Endothelial cell (in vitro differentiated cells): ENCODE data around the gene C4orf54. TPM values are rescaled to one million over a fixed set of nuclear protein-coding genes. Genes with fewer than 3 reads are reported as not detected.

Experiments used
- DNase-seq: peaks from one replicate; pipeline ENCODE4 v3.0.0; 2021; ENCODE audit warnings: low spot score
- H3K27ac Mint-ChIP-seq: one replicate; pipeline ENCODE4 v1.8.0; 2021; ENCODE audit warnings: mixed read lengths, inconsistent platforms; ENCODE audit not compliant: unreplicated experiment
- H3K27me3 Mint-ChIP-seq: one replicate; pipeline ENCODE4 v1.8.0; 2021; ENCODE audit warnings: mild to moderate bottlenecking, moderate library complexity, mixed read lengths, inconsistent platforms; ENCODE audit not compliant: unreplicated experiment
- H3K36me3 Mint-ChIP-seq: one replicate; pipeline ENCODE4 v1.8.0; 2021; ENCODE audit warnings: mild to moderate bottlenecking, low read depth, mixed read lengths, inconsistent platforms; ENCODE audit not compliant: unreplicated experiment
- H3K4me1 Mint-ChIP-seq: one replicate; pipeline ENCODE4 v1.8.0; 2021; ENCODE audit warnings: mild to moderate bottlenecking, mixed read lengths, inconsistent platforms; ENCODE audit not compliant: unreplicated experiment
- H3K4me3 Mint-ChIP-seq: one replicate; pipeline ENCODE4 v1.8.0; 2021; ENCODE audit warnings: mild to moderate bottlenecking, mixed read lengths, inconsistent platforms; ENCODE audit not compliant: unreplicated experiment
- H3K9me3 Mint-ChIP-seq: one replicate; pipeline ENCODE4 v1.8.0; 2021; ENCODE audit warnings: mixed read lengths, inconsistent platforms; ENCODE audit not compliant: unreplicated experiment
- total RNA-seq: library from RNA; stranded (reverse); fragmentation: NEBNext Ultra II Directional; extraction: Animal tissue kit (Norgen Biotek cat#: 25700); gene quantifications from one replicate; pipeline ENCODE4 v1.2.1, GENCODE V29; 2021; ENCODE audit not compliant: unreplicated experiment
- TF ChIP-seq, protein P1 (sequence below): fragments of 200-600 bp; sonication (generic); IDR thresholded peaks from one replicate; pipeline ENCODE4 v1.5.0; 2021; ENCODE audit warnings: antibody characterized with exemption; ENCODE audit not compliant: unreplicated experiment

C4orf54 gene
- total RNA-seq, 1 donor from 2014 or later: not detected

GRCh38 chr4:99612281-99612680 is 45.3 kb downstream of the C4orf54 start:
- no peak for DNase-seq
- Mint-ChIP-seq H3K4me3 (no peak overlapping the region), H3K9me3 (no peaks in the 10 kb centered on the region), H3K4me1 (no peaks in the 10 kb centered on the region), H3K27ac (no peak overlapping the region), H3K36me3 (no peaks in the 10 kb centered on the region), H3K27me3 (no peaks in the 10 kb centered on the region)
- TF ChIP-seq, protein P1, sequence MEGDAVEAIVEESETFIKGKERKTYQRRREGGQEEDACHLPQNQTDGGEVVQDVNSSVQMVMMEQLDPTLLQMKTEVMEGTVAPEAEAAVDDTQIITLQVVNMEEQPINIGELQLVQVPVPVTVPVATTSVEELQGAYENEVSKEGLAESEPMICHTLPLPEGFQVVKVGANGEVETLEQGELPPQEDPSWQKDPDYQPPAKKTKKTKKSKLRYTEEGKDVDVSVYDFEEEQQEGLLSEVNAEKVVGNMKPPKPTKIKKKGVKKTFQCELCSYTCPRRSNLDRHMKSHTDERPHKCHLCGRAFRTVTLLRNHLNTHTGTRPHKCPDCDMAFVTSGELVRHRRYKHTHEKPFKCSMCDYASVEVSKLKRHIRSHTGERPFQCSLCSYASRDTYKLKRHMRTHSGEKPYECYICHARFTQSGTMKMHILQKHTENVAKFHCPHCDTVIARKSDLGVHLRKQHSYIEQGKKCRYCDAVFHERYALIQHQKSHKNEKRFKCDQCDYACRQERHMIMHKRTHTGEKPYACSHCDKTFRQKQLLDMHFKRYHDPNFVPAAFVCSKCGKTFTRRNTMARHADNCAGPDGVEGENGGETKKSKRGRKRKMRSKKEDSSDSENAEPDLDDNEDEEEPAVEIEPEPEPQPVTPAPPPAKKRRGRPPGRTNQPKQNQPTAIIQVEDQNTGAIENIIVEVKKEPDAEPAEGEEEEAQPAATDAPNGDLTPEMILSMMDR: no peak

DNA sequence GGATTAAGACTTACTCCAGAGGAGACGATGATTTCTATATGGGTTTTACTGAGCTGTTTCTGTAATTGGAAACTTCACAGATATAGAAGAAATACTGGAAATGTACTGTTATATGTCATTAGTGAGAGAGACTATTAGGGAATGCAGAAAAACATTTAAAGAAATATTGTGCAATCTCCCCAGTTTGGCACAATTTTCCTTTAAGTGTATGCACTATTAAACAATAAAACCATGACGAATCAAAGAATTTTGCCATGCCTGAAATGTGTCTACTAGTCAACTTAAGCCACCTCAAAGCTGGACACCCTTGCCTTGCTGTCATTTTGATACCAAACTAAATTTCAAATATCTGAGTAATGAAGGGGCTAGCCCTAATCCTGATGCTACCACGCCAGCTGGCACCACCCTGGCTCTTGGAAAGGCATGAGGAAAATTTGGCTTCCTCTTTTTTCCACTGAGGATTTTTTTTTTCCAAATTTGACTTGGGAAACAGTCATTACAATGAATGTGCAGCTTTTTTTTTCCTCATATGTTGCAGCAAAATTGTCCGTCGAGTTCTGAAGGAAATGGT is 46.9 kb downstream of the C4orf54 start:
- Mint-ChIP-seq H3K4me1 (no peaks in the 10 kb centered on the region), H3K4me3 (no peak overlapping the region), H3K36me3 (no peaks in the 10 kb centered on the region), H3K9me3 (no peaks in the 10 kb centered on the region), H3K27me3 (no peaks in the 10 kb centered on the region), H3K27ac (no peak overlapping the region)
- DNase-seq: no peak
- TF ChIP-seq, protein P1: no peak

GRCh38 chr4:99608417-99608816 is 49.2 kb downstream of the C4orf54 start:
- H3K36me3 Mint-ChIP-seq: no peaks in the 10 kb centered on the region
- TF ChIP-seq, protein P1: no peak
- DNase-seq: no peak
- H3K9me3 Mint-ChIP-seq: no peaks in the 10 kb centered on the region
- no peaks in the 10 kb centered on the region for H3K4me1 Mint-ChIP-seq
- no peak overlapping the region for H3K27ac Mint-ChIP-seq
- no peak overlapping the region for H3K4me3 Mint-ChIP-seq
- H3K27me3 Mint-ChIP-seq: no peaks in the 10 kb centered on the region

Other genes starting within 250 kb of the C4orf54 start
- not detected for gene ADH7, start 222.5 kb downstream of the C4orf54 start, total RNA-seq
- gene C4orf17, start 146.8 kb downstream of the C4orf54 start, total RNA-seq: not detected
- gene TRMT10A, start 93.8 kb downstream of the C4orf54 start, total RNA-seq: 5.6 TPM
- 0.26 TPM for gene MTTP, start 83.0 kb downstream of the C4orf54 start, total RNA-seq
- gene DAPP1, start 159.0 kb upstream of the C4orf54 start, total RNA-seq: not detected
- 41.8 TPM for gene LAMTOR3, start 236.6 kb upstream of the C4orf54 start, total RNA-seq